Measurements from ENCODE around the gene SORBS1.
A peak's percentile ranks its signal among the peaks of the same experiment; 100 is the strongest.
"Not testable (repeated sequence)": the region's sequence is repeated elsewhere in the genome, so short reads cannot be mapped to it uniquely, and the experiment has no call there.

The SORBS1 gene

DNA sequence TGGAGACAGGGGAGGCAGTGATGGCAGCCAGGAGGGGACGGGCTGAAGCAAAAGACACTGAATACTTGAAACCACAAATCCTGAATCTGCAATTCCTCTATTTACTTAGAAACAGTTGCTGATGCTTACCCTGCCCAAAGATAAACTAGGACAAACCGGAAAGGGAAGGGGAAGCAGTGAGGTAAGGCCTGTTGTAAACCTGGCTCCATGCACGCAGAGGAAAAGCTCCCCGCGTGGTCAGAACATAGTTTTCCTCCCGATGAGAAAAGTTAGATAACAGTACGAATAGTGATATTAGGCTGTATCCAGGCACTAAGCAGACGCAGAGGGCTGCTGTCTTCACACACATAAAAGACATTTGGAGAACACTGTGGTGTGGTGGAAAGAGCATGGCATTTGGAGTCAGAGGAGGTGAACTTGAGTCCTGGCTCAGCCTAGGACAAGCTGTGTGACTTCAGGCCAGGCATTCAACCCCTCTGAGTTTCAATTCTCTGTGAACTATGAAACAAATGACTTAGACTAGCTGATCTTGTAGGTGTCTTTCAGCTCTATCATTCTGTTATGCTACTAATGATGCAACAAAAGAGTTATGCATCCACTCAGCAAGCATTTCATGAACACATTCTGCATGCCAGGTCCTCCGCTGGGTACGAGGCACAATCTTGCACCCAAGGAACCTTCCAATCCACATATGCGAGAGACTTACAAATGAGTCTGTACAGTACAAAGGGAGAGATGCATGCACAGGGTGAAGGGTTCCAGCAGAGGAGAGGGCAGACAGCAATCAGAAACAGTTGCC is 80.9 kb downstream of the SORBS1 start:
- DNase-seq = no peak

DNA sequence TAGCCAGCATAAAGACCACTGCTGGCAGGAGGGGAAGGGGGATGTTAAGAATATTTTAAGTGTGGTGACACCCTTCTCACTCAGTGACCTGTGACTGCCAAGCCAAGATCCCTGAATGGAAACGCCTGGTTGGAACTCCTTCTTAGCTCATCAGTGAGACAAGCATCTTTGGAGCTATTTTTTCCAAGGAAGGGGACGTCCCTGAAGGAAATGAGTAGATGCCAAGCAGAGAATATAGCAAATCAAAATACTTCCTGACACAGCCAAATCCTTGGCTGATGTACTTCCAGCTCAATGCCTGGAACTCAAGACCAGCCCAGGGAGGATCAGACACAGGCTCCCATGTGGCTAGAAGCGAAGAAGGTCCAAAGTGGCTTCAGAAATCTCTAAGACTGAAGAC is 82.2 kb downstream of the SORBS1 start:
- no peak for DNase-seq

DNA sequence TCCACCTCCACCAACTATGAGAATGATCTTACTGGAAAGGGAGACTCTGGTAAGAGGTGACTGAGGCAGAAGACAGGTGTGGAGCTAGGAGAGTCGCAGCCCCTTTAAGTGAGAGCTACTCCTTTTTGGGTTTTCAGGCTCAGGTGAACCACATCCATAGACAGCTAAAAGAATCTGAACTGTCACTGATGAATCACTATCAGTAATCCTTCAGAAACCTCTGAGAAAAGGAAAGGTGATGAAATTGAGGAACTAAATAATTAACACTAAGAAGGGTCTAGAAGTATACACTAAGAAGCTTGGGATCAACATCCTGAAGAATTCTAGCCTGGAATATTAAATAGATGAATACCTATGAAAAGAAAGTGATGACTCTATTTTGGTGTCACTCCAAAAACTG is 83.0 kb downstream of the SORBS1 start:
- DNase-seq = no peak

DNA sequence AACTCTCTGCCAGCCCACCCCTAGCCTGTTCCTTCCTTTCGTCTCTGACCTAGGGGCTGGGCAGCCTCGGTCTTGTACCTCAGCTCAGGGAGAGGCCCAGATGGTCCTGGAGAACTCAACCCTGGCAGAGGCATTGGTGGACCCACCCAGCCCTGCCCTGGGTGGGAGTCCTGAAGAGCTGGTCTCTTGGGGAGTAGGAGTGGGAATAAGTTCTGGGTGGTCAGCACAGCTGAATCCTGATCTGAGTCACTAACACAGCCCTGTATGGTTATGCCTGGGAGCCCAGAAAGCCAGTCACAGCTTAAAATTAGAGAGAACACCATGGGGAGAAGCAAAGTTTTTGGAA is 84.0 kb downstream of the SORBS1 start:
- no peak for DNase-seq

DNA sequence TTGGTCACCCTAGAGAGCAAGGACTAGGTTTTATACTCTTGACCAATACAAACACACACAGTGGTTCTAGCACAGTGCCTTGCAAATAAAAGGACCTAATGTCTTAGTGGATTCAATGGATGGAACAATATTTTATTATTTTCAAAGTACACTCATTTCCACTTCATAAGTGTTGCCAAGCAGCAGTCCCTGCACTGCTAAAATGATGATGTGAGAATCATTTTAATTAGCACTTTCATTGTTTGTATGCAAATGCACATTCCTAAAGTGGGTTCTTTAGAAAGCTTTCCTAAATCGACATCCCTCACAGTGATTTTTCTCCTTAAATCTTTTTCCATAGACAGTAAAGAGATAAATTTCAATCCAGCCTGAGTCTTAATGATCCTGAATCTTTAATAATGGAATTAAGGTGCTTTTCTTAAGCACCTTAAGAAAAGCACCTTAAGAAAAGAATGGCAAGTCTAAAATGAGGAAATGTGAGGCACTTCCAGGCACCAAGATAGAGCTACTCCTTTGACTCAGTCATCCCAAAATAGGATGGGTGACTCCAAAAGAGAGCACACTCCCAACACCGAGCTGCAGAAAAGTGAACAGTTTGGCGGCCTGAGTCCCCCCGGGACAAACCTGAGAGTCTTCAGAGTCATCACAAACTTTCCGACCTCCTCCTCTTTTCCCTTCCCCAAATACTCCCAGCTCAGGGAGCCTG is 84.5 kb downstream of the SORBS1 start:
- no peak for DNase-seq

DNA sequence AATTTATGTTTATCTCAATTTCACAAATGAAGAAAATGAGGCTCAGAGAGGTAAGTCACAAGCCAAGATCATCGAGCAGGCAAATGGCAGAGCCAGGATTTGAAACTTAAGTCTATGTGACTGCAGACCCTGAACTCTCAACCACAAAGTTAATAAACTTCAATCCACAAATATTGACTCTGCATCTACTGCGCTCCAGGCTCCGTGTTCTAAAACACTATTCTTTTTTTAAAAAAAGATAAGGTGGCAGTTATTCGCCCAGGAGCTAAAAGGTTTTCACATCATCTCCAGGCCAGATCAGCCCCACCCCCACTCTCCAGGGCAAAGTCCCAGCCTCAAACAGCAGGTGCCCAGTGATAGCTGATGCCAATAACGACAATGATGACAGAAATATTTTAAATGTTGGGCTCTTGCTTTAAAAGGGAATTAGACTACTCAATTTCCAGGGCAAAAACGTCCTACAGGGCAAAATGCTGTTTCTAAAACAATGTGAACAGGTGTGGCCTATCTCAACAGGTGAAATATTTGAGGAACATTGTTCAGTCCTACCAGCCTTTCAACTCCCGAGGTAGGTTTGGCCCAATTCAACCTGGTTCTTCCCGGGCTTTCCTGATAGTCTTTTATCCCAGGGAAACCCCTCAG is 85.2 kb downstream of the SORBS1 start:
- no peak for DNase-seq

DNA sequence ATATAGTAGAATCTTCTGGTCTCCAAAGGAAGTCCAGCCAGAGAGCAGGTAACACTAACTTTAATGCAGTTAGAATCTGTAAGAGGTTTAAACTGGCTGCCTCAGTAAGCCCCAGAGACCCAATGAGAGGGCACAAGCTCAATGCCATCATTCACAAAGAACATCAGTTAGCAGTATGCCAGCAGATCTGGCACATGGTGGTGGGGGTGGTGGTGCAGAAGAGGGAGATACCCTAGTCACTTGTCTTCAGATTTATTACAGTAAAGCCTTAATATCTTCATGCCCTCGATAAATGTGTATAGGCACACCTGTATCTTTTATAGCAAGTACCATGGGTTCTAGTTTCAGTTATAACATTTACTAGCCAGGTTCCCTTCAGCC is 86.2 kb downstream of the SORBS1 start:
- DNase-seq = no peak

DNA sequence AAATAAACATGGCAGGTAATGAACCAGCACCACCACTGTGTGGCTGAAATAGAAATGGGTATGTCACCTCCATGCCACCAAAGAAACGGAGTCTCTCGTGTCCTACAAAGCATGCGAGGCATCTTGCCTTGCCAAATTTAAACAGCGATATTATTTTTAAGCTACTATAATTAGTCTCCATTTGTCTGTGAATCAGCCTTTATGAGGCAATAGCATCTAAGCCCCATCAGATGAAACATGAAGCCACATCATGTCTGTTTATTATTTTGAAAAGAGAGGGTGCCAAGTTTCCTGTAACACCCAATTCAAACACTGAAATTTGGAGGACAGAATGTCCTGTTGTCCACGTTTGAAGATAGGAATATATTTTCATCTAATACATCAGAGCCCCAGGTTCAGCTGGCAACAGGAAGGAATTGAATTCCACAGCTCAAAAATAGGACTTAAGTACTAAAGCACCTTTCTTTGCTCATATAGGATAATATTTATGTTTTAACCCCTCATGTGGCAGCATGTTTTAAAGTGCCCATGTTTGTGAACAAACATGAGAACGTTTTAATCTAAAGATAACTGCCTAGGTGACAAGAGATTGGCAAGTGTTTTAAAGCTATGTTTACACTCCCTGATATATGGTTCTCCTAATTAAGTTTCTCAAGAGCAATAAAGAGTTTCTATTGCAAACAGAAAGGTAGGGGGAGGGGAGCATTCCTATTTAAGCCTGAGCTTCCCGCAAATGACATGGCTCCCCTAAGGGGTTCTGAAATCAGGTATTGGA is 86.8 kb downstream of the SORBS1 start:
- DNase-seq = no peak

DNA sequence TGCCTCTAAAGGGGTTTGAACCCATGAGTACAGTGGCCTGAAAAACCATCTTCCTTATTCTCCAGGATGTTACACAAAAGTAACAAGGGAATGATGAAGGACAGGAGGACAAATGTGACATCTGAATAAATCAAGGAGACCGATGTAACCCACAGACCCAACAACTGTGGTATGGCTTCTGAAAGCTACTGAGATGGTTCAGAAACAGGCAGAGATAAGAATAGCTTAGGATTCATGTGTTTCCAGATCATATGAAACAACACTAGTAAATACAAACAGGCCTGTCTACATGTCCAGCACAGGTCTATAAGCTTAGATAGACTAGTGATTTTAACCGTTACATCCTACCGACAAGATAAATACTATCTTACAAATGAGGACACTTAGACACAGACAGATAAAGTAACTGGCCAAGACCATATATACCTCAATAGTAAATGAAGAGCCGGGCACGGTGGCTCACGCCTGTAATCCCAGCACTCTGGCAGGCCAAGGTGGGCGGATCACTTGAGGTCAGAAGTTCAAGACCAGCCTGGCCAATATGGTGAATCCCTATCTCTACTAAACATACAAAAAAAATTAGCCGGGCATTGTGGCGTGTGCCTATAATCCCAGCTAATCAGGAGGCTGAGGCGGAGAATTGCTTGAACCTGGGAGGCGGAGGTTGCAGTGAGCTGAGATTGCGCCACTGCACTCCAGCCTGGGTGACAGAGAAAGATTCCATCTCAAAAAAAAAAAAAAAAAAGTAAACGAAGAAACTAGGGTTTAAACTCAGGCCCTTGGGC is 88.7 kb downstream of the SORBS1 start:
- DNase-seq = no peak

DNA sequence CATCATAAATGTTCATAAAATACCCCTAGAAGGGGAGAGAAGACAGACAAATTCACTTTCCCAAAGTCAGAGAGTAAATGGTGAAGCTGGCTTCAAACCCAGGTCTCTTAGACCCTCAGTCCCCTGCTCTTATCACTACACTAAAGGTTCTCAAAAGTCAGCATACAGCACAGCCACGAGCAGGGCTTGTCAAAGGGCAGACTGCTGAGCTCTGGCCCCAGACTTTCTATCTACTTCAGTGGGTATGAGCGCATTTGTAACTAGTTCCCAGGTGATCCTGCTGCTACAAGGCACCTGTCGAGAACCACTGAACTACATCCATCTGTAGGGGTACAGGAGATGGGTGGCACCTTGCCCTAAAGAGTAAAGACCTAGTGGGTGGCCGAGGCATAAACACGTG is 91.5 kb downstream of the SORBS1 start:
- DNase-seq = no peak

DNA sequence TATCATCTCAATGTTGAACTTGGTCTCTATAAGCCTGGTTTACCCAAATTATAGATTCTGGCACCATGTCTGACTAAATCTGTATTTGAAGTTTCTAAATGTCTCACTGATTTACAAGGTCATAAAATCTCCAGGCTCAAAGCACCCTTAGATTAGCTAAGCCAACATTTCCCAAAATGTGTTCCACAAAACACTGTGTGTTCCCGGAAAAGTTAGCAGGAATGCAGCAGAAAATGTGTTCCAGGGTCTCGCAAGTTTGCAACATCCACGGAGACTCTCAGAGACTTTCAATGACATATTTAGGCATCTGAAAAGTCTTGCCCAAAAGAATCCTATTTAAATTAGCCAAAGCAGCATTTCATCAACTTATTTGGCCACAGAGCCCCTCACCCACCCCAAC is 91.9 kb downstream of the SORBS1 start:
- no peak for DNase-seq

DNA sequence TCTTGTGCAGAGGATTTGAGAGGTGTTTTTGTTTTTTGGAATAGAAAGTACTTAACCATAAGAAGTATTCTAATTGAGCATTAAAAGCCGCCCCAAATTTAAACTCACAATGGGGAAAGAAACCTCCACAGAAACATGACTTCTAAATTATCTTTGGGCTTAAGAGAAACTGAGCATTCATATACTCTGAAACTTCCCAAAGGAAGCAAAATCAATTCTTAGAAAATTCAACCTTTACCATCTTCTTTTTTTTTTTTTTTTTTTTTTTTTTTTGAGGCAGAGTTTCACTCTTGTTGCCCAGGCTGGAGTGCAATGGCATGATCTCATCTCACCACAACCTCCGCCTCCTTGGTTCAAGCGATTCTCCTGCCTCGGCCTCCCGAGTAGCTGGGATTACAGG is 93.5 kb downstream of the SORBS1 start:
- not testable (repeated sequence) for DNase-seq

DNA sequence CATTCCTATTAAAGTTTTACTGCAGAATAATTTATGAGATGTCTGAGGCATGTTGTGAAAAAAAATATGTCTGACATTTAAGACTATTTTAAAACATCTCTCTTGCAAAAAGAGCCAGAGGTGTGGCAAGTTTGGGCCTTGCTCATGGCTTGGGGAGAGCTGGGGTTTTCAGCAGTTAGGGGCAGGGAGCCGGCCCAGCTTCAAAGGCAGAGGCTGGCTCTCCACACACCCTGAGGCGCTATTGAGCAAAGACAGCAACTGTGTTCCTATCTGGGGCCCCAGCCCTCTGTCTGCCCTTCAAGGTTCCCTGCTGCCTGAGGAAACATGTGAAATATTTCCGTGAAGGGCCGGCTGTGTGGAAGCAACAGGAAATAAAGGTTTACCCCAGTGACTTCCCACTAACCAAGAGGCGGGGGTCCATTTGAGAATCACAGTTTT is 94.0 kb downstream of the SORBS1 start:
- peak; percentile 71 for DNase-seq

DNA sequence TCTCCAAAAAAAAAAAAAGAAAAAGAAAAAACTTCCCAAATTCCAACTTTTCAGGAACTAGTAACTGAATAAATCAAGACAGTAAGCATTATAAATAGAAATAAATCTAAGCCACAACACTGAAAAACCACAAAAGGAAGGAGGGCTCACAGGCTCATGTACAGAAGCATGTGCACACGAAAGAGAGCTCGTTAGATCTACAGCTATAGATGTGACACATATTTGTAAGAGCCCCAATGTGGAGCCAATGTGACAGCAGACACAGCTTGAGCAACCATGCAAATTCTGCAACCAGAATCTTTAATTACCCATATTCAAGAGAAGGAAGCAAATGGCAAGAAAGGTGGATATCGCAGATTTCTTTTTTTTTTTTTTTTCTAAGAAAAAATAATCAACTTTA is 94.7 kb downstream of the SORBS1 start:
- DNase-seq = no peak

DNA sequence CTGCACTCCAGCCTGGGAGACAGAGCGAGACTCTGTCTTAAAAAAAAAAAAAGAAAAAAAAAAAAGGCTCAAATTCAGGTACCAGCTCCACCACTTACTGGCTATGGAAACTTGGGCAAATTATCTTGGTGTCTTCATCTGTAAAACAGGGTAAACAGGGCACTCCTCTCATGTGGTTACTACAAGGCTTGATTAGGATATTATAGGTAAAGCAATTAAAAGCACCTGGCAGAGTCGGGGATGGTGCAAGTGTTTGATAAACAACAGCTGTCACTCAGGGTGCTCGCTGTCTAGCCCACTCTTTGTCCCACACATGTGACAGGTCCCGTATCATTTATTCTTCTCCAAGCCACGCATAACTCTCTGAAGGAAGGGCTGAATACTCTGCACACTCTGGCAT is 96.9 kb downstream of the SORBS1 start:
- DNase-seq = no peak

DNA sequence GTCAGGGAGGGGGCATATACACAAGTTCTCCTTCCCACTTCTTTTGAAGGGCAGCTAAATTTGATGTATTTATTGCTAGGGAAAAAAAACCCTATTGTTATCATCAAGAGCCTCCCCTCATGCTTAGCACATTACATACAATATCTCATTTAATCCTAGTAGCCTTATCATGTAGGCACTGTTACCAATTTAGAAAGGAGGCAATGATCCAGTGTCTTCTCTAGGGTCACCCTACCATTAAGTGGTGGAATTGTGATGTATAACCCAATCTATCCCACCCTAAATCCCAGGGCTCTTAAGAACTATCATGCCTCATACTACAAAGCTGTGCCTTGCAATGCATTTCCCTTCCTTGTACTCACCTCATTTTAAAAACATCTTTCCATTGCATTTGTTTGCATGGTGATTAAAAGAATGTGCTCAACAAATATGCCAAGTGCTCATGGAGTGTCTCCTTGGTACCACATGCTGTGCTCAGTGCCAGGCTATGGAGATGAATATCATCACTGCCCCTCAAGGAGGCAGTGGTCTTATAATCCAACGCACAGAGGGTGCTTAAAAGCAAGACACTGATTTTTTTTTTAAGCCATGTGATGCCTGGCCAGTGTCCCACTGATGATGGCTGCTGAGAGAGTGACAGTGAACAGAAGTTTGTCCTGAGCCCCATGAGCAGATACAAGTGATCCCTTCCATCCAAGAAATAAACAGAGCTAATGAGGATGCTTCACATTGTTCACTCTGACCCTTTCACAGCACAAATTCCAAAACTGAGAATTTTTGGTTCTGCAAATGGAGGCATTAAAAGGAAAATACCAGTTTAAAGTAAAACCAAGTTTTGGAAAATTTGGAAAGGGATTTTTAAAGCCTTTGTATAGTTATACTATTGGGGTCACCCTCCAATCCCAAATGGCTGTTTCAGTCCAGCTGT is 98.2 kb downstream of the SORBS1 start:
- DNase-seq = no peak

DNA sequence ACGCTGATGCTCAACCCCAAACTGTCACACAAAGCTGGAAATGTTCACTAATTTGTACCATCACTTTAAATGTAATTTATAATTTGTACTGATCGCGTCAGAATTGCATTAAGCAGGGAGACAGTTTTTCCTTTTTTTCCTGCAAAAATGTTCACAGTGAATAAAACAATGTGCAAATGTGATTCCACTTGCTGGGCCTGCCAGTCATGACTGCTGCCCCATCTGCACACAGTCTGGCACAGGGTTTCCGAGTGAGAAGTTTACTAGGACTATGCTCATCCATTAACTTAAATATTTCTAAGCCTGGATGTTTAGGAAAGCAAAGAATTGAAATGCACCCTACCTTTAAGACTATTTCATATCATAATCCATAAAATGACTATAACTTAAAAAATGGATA is 99.6 kb downstream of the SORBS1 start:
- no peak for DNase-seq

DNA sequence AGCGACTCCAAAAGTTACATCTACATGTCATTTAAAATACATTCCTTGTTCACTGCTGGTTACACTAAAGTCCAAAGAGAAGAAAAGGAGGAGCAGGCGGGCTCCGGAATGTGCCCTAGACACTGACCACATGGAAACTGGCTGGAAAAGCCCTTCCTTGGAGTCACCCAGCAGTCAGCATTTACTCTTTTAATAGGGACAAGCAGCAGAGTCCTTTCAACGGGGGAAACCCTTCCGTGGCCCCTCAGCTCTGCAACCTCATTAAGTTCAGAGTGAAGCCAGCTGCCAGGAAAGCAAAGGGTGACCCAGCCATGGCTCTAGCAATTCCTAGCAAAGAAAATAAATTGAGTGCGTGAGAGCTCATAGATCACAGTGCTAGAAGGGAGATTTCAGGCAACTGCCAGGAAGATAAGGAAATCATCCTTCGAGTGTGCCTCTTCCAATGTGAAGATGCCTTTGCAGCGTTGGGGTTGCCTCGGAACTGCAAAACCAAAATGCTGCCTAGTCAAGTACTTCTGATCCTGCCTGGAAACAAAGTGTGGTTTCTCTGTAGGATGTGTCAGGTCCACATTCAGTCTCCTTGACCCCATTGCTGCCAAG is 101.6 kb downstream of the SORBS1 start:
- peak; percentile 71 for DNase-seq

DNA sequence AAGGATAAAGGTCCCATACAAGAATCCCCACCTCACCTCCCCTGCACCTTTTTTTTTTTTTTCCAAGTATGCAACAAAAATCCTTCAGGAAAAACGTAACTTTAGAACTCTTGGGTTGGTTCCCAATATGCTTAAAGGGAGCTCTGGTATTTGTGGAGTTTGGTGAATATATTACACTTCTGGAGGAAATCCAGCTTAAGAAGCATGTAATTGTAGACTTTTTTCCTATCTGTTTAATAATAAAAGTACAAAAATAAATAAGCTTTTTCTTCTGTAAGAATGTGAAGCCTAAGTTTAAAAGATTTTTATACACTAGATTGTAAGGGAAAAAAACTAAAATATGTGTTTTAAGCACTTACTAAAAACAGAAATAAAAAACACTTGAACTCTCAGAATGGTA is 102.3 kb downstream of the SORBS1 start:
- DNase-seq = no peak

DNA sequence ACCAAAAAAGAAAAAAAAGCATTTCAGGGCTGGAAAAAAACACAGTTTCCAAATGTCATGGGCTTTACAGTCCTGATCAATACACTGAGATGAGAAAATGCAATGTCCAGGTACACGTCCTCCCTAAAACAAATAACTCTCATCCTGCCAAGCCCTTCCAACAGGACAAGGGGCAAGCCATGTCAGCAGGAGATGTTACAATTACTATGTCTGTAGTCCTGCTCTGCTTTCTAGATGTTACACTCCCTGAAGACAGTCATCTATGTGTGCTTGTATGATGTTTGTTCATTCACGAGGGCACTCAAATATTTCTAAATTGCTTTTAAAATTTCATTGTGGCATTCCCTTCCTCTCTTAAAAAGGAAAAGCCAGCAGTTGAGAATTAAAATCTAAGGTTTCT is 103.2 kb downstream of the SORBS1 start:
- no peak for DNase-seq

DNA sequence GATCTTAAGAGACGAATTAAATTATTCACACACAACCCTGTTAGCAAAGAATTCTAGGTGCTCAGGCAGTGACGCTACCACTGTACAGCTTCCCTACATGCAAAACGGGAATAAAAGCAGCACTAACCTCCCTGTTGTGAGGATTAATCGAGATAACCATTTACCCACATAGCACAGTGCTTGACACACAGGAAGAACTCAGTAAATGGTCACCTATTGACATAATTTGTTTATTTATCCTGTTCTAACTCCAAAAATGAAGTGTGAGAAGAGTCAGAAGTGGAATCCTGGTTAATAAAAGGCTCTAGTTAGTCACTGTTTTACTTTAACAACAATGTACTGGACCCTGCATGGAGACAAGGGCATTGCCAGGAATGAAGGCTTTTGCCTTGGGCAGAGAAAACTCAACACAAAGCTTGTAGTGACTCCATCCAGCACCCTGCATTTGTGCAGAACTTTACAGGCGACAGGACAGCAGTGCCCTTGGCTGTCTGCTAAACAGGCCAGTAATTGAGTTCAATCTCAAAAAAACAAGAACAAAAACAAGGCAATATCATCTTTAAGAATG is 103.8 kb downstream of the SORBS1 start:
- DNase-seq = no peak
